ENCODE data around the gene ATRN.

Gene ATRN

GRCh38 chr20:3679749-3680700 lies 209.2 kb downstream of the ATRN start:
- no peak for DNase-seq

DNA sequence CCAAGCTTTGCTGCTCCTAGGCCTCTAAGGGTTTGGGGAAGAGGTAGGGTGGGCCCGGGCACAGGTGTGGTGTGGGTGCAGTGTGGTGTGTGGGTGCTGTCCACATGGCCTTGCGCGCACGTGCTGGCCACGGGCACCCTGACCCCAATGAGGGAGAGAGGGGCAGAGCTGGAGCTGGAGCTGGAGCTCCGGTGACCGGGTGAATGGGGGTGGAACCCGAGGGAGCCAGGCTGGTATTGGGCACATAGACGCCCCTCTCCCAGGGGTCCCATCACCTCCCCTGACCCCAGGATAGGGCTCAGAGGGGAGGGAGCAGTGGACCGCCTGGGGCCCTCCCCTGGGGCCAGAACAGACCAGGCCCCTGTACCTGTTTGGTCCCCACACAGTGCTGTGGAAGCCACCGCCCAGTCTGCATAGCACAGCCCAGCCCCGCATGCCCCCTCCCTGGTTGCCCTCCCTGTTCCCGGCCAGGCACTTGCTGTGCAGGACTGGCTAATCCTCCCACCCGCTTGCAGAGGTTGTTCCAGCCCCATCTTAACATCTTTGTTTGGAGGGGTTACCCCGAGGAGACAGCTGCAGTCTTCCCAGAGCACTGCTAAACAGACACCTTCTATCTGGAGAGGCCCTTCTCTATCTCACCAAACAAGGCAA lies 210.0 kb downstream of the ATRN start:
- no peak for DNase-seq

DNA sequence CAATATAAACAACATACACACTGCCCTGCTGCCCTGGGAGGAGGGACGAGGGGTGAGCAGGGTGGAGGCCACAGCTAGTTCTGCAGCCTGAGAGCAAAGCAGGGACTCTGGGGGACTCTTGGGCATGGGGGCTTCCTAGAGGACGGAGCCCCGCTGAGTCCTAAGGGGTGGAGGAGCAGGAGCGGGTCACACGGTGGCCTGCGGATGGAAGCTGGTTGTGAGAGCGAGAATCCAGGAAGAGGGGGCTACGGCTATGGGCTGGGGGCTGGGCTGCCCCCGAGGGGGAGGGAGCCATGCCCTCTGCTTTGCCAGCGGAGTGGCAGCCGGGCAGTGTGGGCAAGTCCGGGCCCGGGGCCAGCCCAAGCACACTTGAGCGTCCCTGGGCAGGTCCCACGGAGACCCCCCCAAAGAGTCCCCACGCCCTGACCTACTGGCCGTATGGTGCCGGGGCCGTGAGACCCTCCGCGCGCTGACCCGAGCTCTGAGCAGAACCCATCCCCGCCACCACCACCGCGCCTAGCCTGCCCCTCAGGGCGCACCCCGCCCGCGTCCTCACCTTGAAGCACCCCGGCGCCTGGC lies 210.6 kb downstream of the ATRN start:
- no peak for DNase-seq

DNA sequence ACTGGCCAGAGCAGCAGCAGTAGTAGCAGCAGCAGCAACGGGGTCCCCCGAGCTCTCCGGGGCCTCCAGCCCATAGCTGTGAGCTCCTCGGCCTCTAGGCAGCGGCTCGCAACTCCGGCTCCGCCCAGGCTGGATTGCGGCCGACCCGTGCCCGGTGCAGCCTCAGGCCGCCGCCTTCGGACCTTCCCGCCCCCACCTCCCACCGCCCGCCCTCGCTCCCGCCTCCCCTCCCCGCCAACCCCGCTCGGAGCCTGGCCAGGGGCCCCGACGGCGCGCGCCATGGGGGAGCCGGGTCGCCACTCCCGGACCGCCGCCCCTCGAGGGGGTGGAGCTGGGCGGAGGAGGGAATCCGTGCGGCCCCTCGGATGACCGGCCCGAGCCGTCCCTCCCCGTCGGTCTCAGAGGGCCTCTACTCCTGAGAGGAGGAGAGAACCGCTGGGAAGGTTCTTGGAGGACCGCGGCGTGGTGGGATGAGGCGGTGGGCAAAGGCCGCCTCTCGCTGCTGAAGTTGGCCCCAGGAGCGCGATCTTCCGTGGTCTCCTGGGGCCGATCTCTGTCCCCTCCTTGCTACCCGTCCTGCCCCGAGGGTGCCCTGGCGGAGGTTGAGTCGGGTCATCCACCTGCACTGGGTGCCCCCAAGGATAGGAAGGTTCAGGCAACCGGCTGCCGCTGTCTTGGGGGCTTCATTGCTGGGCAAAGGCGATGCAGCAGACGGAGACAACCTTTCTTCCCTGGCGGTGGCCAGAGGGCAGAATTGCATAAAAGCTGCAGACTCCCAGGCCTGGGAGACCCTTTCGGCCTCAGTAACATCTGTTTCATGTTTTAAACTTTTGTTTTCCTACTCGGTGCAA lies 211.3 kb downstream of the ATRN start, which contains the start of gene ADAM33:
Gene ADAM33 (minus strand): TSS at position 80 of the 851 bp plus-strand sequence. CDS start 6 bp downstream, at position 74.
- no peak for DNase-seq

- no peak for DNase-seq
Observed at GRCh38 chr20:3685341-3685740, 214.5 kb downstream of the ATRN start.

GRCh38 chr20:3686421-3686820 lies 215.6 kb downstream of the ATRN start:
- DNase-seq, result no peak

DNA sequence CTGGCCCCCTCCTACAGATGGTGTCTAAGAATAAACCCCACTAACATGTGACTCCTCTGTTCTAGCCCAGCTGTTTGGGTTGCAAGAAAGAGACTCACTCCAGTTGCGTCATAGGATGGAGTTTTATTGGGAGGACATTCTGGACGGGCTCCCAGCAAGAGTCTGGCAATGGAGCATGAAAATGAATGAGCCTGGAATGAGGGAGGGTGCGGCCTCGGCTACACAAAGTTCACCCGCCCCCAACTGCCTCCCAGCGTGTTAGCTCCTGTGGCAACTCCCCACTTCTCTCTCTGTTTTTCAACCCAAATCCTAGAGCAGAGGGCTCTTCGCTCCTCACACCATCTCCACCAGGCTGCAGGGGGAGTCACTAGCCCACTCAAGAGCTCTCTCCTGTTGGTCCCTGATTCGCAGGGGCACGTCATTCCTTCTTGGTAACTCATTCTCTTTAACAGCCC lies 216.1 kb downstream of the ATRN start:
- DNase-seq, result no peak

DNA sequence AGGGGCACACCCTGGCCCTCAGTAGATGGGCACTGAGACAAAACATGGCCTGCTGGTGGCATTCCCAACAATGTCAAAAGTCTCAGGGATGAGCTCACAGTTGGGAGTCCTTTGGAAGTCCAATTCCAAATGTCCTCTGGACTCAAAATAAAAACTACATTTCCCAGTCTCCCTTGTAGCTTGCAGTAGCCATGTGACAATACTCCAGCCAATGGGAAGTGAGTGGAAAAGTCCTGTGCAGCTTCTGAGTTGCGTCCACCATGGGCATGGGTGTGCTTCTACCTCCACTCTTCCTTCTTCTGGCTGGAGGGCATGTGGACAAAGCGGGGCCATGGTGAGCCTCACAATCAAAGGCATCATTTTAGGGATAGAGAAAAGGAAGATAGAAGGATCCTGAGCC lies 216.8 kb downstream of the ATRN start:
- DNase-seq, result peak; percentile 10 to 26

DNA sequence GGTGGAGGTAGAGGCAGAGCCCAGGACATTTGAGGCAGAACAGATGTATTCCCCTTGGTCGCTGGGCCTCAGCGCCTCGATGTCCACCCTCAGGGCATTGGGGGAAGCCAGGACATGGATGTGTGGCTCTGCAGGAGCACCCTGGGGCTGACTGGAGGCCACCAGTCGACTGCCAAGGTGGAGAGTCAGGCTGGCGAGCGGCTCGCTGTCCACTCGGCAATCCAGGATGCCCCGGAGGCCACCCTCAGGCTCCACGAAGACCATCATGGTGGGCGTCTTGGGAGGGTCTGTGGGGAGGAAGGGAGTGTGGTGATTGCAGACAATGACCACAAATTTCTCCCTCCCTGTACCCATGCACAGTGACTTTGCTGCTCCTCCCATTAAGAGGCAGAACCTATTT lies 219.2 kb downstream of the ATRN start:
- no peak for DNase-seq

DNA sequence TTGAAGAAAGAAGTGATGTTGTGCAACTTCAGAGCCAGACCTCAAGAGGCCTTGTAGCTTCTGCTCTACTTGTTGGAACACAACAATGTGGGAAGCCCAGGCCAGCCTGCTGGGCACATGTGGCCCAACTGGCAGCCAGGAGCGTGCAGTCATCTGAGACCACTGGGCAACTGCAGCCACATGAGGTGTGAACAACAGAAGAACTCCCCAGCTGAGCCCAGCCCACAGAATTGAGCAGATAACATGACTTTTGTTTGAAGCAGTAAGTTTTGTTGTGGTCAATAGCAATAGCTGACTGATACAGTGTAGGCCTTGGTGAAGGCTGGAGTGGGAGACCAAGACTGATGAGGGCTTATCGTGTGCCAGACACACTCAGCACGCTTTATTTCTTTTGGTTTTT lies 219.6 kb downstream of the ATRN start:
- no peak for DNase-seq

DNA sequence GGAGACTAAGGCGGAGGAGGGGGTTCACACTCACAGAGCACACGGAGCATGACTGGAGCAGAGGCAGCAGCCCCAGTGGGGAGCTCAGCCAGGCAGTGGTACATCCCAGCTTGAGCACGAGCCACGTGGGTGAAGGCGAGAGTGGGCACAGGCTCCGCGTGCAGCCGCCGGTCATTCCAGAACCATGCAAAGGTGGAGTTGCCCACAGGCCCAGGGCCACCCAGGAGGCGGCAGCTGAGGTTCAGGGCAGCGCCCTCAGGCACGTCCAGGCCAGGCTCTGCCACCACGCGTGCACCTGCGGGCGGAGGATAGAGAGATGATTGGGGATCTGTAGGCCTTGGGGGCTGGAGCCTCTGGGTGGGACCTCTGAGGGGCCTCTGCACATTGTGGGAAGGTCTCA lies 220.5 kb downstream of the ATRN start:
- DNase-seq, result no peak

DNA sequence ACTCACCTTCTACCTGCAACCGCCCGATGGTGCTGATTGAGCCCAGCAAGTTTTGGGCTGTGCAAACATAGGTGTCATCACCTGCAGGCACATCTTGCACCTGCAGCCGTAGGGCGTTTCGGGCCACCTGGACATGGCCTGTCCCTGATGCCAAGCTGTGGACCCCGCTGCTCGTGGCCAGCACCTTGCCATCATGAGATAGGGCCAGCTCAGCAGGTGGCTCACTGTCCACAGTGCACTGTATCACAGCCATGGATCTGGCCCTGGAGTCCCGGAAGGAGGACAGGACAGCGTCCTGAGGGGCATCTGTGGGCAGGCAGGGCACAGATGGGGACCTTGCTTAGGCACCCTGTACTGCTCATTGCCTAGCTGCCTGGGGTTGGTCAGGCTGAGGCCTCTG lies 221.1 kb downstream of the ATRN start:
- no peak for DNase-seq

DNA sequence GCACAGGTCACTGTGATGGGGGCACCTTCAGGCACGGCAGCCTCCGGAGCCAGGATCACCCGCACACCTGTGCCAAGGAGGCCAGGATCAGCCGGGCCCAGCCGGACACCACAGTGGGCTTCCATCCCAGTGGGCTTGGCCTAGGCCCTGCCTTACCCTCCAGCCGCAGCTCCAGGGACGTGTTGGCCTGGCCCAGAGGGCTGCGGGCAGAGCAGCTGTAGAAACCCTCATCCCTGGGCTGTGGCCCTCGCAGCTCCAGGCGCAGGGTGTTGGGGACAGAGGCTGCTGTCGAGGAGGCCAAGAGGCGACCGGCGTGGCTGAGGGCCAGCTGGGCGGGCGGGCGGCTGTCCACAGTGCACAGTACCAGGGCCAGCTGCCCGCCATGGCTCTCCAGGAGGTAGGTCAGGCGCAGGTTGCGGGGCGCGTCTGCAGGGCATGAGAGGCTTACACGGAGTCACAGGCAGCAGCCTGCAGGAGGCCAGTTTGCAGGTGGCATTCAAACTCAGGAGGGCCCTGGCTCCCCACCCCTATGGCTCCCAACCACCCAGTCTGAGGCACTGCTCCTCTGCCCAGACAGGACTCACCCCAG lies 222.0 kb downstream of the ATRN start:
- no peak for DNase-seq

DNA sequence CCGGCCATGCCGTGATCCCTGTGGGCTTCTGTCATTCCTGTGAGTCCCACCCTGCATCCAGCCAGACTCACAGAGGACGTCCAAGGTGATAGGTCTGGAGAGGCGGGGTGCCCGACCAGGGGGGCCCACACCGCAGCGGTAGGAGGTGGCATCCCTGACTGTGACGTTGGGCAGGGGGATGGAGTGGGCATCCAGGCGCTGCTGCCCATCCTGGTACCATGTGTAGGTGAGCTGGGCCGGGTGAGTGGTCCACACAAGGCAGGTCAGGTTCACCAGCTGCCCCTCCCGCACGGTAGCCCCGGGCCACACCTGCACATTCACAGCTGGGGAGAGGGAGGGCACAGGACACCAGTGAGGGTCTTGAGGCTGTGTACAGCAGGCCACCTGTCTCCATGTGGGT lies 222.6 kb downstream of the ATRN start:
- no peak for DNase-seq

GRCh38 chr20:3694864-3695263 lies 224.0 kb downstream of the ATRN start:
- DNase-seq, result no peak

DNA sequence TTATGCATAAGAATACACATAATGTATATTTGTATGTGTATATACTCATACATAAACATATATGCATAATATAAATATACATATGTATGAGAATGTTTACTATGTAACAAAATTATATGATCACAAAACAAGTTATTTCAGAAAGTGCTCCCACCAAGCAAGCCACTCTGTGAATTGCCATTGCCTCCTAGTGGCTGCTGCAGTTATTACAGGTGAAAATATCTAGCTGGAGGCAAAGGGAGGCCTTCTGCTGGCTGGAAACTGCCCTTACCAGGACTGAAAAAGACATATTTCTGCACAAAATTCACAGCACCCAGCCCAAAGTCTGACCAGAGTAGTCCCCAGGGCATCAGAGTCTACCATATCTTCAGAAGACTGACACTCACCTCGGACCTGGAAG lies 225.4 kb downstream of the ATRN start:
- DNase-seq, result peak; percentile 20 to 28

- DNase-seq, result no peak
Observed at GRCh38 chr20:3696745-3697587, 226.1 kb downstream of the ATRN start.

GRCh38 chr20:3697588-3698305 lies 226.9 kb downstream of the ATRN start:
- no peak for DNase-seq

DNA sequence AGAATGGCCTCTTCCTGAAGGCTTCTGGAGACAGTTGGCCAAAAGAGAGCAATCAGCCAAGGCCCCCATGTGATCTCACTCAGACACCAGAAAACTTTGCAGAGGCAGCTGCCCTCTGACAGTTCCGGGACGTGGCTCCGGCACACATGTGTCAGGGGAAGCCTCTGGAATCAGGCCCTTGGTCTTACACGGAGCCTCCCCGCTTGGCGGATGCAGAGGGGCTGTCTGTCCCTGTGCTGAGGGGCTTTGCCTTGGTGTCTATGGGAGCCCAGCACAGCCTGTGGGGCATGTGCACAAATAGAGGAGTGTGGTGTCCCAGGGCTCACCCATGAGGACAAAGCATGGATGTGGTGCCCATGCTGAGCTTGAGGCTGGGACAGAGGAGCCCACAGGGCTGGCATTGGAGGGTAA lies 227.8 kb downstream of the ATRN start:
- no peak for DNase-seq

DNA sequence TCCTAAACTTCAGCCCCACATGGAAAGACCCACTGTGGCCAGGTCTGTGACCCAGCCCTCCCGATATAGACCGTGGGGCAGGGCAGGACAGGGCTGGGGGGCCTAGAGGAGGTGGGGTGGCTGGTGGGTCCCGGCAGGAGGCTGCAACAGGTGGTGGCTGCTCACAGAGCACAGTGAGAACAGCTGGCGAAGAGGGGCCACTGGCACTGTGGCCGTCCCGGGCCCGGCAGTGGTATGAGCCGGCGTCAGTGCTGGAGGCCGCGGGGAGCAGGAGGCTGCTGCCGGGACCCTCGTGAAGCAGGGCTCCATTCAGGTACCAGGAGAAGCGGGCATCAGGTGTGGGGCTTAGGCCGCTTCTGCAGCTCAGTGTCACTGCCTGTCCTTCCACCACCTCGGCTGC lies 228.2 kb downstream of the ATRN start:
- DNase-seq, result no peak
